Ovary (tissue), 3 donors: ENCODE measurements around the gene SVEP1.

Source experiments
- CTCF ChIP-seq, 3 donors: fragments of 450-650 bp in 2 of 3; fragments of 200-600 bp in 1 of 3; IDR thresholded peaks; one replicate each; pipeline versions ENCODE4 v1.5.1 to v1.8.0; 2016 to 2022; ENCODE audit warnings: antibody characterized with exemption in 3 of 3, mild to moderate bottlenecking in 1 of 3
- EP300 ChIP-seq: sonication (generic); formaldehyde crosslinking; IDR thresholded peaks from one replicate; pipeline ENCODE4 v1.6.1; 2017; ENCODE audit warnings: antibody characterized with exemption
- POLR2A ChIP-seq: fragments of 450-650 bp; IDR thresholded peaks from one replicate; pipeline ENCODE4 v1.6.1; 2017; ENCODE audit warnings: antibody characterized with exemption, mild to moderate bottlenecking, moderate library complexity
- donor health status: DM: no; HTN: no; CAD: no.

DNA sequence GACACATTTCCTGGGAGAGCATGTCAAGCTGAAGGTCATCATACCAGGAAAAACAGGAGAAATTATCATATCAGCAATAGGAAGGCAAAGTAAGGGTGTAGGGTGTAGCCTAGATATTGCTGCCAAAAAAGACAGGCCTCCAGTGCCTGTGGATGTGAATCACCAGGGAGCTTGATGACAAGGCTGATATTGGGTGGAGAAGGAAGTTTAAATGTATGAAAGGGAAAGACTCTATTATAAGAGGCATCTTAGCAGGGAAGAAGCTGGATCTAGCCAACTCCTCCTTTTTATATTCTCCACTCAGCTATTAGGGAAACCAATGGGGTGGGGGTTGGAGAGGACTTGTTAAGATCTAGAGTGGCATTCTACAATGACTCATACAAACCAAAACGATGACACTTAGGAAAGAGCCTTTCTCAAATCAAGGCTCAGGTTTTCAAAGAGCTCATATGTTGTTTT, 228.5 kb downstream of the SVEP1 start:
- TF ChIP-seq CTCF (IDR thresholded peaks at IDR 0.05) (no peak), POLR2A (no peak), EP300 (no peak)
